ENCODE data around the gene BBOF1. TPM values are rescaled to one million over a fixed set of nuclear protein-coding genes. Genes with fewer than 3 reads are reported as not detected.

BBOF1 gene
- total and polyA plus RNA-seq, 12 donors: 1.8 to 5.9 (median 3.4) TPM

- Histone ChIP-seq H3K4me1 (no peaks in the 10 kb centered on the region), H3K9me3 (no peaks in the 10 kb centered on the region), H3K27ac (no peak overlapping the region), H3K27me3 (no peaks in the 10 kb centered on the region), H3K4me3 (no peak overlapping the region), H3K36me3 (peaks cover 0 to 39% (median 4%) of the 10 kb centered on the region in 9 donors)
- ATAC-seq (no peak), DNase-seq (no peak)
- intact Hi-C loops (cut with DNase I): no loop called here
- 99% methylated on average over 4 of the region's 4 CpGs for WGBS, 2 donors
- TF ChIP-seq CTCF (IDR thresholded peaks at IDR 0.05): no peak
Observed at GRCh38 chr14:74045522-74045921, 26.4 kb downstream of the BBOF1 start.

- H3K4me1 ChIP-seq: no peaks in the 10 kb centered on the region
- 64% methylated on average over 3 of the region's 3 CpGs for WGBS, 2 donors
- H3K36me3 ChIP-seq: peaks cover 0 to 33% (median 4%) of the 10 kb centered on the region in 9 donors
- no peaks in the 10 kb centered on the region for H3K9me3 ChIP-seq
- no peak for DNase-seq
- no peak for ATAC-seq
- intact Hi-C loops (cut with DNase I): no loop called here
- H3K27ac ChIP-seq: no peak overlapping the region
- no peaks in the 10 kb centered on the region for H3K27me3 ChIP-seq
- no peak overlapping the region for H3K4me3 ChIP-seq
- TF ChIP-seq CTCF (IDR thresholded peaks at IDR 0.05): no peak
Observed at GRCh38 chr14:74048281-74048680, 29.1 kb downstream of the BBOF1 start.

- ATAC-seq (no peak), DNase-seq (no peak)
- Histone ChIP-seq H3K9me3 (no peaks in the 10 kb centered on the region), H3K27ac (no peak overlapping the region), H3K4me1 (no peaks in the 10 kb centered on the region), H3K4me3 (no peak overlapping the region), H3K27me3 (no peaks in the 10 kb centered on the region), H3K36me3 (peaks cover 0 to 34% (median 4%) of the 10 kb centered on the region in 9 donors)
- 74 to 83% methylated on average over 3 of the region's 3 CpGs for WGBS, 2 donors
- intact Hi-C loops (cut with DNase I): no loop called here
- TF ChIP-seq CTCF (IDR thresholded peaks at IDR 0.05): no peak
Observed at GRCh38 chr14:74049876-74050495, 30.8 kb downstream of the BBOF1 start.

- 94 to 96% methylated on average over 2 of the region's 2 CpGs for WGBS, 2 donors
Observed at GRCh38 chr14:74062809-74063150, 43.6 kb downstream of the BBOF1 start.

More at GRCh38 chr14:74062809-74063150, 43.6 kb downstream of the BBOF1 start:
- Histone ChIP-seq H3K27ac (no peak overlapping the region), H3K36me3 (peaks cover 0 to 100% (median 74%) of the 10 kb centered on the region in 9 donors), H3K9me3 (no peaks in the 10 kb centered on the region), H3K27me3 (no peaks in the 10 kb centered on the region), H3K4me1 (no peaks in the 10 kb centered on the region), H3K4me3 (no peak overlapping the region)
- ATAC-seq (no peak), DNase-seq (no peak)
- intact Hi-C loops (cut with DNase I): no loop called here
- TF ChIP-seq CTCF (IDR thresholded peaks at IDR 0.05): no peak

All from heart right ventricle (tissue), 16 donors.